ENCODE results near the gene CYP2A13. TPM values are rescaled to one million over a fixed set of nuclear protein-coding genes. Genes with fewer than 3 reads are reported as not detected.

Gene CYP2A13
- total RNA-seq (2021): 0.63 and 0.72 TPM in 2 replicates
- long read RNA-seq, partial matches to known transcripts: 1 of 1 reads
- long read RNA-seq, other reads (novel, unspliced or antisense): 0 of 1 reads

- Mint-ChIP-seq H3K27me3 (ENCODE audit: low read depth) (peaks cover 79% of the 10 kb centered on the region), H3K9me3 (peaks cover 0 to 7% of the 10 kb centered on the region in 2 experiments; a peak in 2 of 5 replicates), H3K4me1 (peaks cover 18 to 21% of the 10 kb centered on the region in 2 experiments), H3K27ac (no peak within 1 kb of the TSS; a peak in 1 of 7 replicates), H3K4me3 (peak within 1 kb of the TSS; percentile 60 to 78; a peak in 3 of 5 replicates), H3K36me3 (ENCODE audit: insufficient read depth in 1 of 3, low read depth in 3 of 3) (peaks cover 0 to 2% (median 0%) of the 10 kb centered on the region in 3 experiments; a peak in 1 of 7 replicates)
- H3K23me2 ChIP-seq (ENCODE audit: insufficient read length, low read depth, low read length, poor library complexity, severe bottlenecking): peaks cover 10% of the 10 kb centered on the region
- peaks cover 6% of the 10 kb centered on the region; the same call in 1 of the 2 replicates for H3K27me3 ChIP-seq (ENCODE audit: insufficient read depth, low read length)
- H3K18ac ChIP-seq (ENCODE audit: insufficient read length, low read depth, low read length): no peak within 1 kb of the TSS
- TF ChIP-seq, protein P1, sequence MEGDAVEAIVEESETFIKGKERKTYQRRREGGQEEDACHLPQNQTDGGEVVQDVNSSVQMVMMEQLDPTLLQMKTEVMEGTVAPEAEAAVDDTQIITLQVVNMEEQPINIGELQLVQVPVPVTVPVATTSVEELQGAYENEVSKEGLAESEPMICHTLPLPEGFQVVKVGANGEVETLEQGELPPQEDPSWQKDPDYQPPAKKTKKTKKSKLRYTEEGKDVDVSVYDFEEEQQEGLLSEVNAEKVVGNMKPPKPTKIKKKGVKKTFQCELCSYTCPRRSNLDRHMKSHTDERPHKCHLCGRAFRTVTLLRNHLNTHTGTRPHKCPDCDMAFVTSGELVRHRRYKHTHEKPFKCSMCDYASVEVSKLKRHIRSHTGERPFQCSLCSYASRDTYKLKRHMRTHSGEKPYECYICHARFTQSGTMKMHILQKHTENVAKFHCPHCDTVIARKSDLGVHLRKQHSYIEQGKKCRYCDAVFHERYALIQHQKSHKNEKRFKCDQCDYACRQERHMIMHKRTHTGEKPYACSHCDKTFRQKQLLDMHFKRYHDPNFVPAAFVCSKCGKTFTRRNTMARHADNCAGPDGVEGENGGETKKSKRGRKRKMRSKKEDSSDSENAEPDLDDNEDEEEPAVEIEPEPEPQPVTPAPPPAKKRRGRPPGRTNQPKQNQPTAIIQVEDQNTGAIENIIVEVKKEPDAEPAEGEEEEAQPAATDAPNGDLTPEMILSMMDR (conservative IDR thresholded peaks at IDR 0.05): no peak
- no peaks in the 10 kb centered on the region for H3K4me1 ChIP-seq (ENCODE audit: insufficient read depth, low read length)
- H3K56ac ChIP-seq (ENCODE audit: insufficient read length, low read depth, low read length): no peak within 1 kb of the TSS
- H2BK12ac ChIP-seq (ENCODE audit: insufficient read length, low read depth, low read length): no peak within 1 kb of the TSS
- H2AFZ ChIP-seq (ENCODE audit: low read length): no peak within 1 kb of the TSS
- H2BK15ac ChIP-seq (ENCODE audit: low read depth, low read length): no peak within 1 kb of the TSS
- H3K4me2 ChIP-seq (ENCODE audit: insufficient read depth, insufficient read length, low read length): peak within 1 kb of the TSS; percentile 49
- WGBS (ENCODE audit: extremely low coverage, insufficient read length, low lambda C conversion rate): no CpG with 5 or more reads among the region's 2 CpGs
- H4K5ac ChIP-seq (ENCODE audit: insufficient read length, low read depth, low read length): no peak within 1 kb of the TSS
- H2AK5ac ChIP-seq (ENCODE audit: insufficient read length, low read length): no peak within 1 kb of the TSS
- H4K8ac ChIP-seq (replicated peaks; ENCODE audit: insufficient read length, low read depth, low read length): no peak within 1 kb of the TSS
- H3K23ac ChIP-seq (ENCODE audit: insufficient read length, low read depth, low read length): no peak within 1 kb of the TSS
- no peak within 1 kb of the TSS for H2BK20ac ChIP-seq (ENCODE audit: low read depth, low read length, poor library complexity, severe bottlenecking)
- no peak within 1 kb of the TSS for H3K9ac ChIP-seq (ENCODE audit: extremely low read depth, insufficient read length, low read length)
- H4K20me1 ChIP-seq (ENCODE audit: control insufficient read depth, insufficient read depth, insufficient read length): no peaks in the 10 kb centered on the region
- H3K14ac ChIP-seq (ENCODE audit: insufficient read depth, low read length): no peak within 1 kb of the TSS
- no peak within 1 kb of the TSS for H3T11ph ChIP-seq (ENCODE audit: low read length)
- no peak within 1 kb of the TSS for H3K4ac ChIP-seq (ENCODE audit: low read depth, low read length)
- no peak within 1 kb of the TSS for H3K27ac ChIP-seq (ENCODE audit: insufficient read length, low read depth, low read length)
- H2BK5ac ChIP-seq (ENCODE audit: insufficient read length, low read length): no peak within 1 kb of the TSS
- H4K91ac ChIP-seq (ENCODE audit: insufficient read length, low read depth, low read length): no peak within 1 kb of the TSS
- no peak for DNase-seq
- H3K79me1 ChIP-seq (ENCODE audit: insufficient read depth, low read depth, low read length, poor library complexity, severe bottlenecking): no peaks in the 10 kb centered on the region
- H2BK120ac ChIP-seq (ENCODE audit: low read depth, low read length, poor library complexity, severe bottlenecking): no peak within 1 kb of the TSS
- no peaks in the 10 kb centered on the region for H3K9me3 ChIP-seq (ENCODE audit: control insufficient read depth, low read depth, low read length)
- no peaks in the 10 kb centered on the region for H3K79me2 ChIP-seq (ENCODE audit: insufficient read depth, low read length)
Measured at GRCh38 chr19:41088151-41088550, at the start of gene CYP2A13. Gene CYP2A13 (plus strand): TSS chr19:41088451. CDS start chr19:41088472, 21 bp downstream.
